ENCODE measurements around the gene SYT7. TPM values are rescaled to one million over a fixed set of nuclear protein-coding genes. Genes with fewer than 3 reads are reported as not detected.
A peak's percentile ranks its signal among the peaks of the same experiment; 100 is the strongest.

Gene SYT7
- total and polyA plus RNA-seq, 2 of the 8 experiments (the other 6 are each of a cell fraction or from before 2014, with no cell fraction given), result 9.6 to 10.5 TPM

- FAIRE-seq, result no peak
- H3K27me3 ChIP-seq (replicated peaks in 1 of 4; ENCODE audit: control insufficient read depth in 3 of 4, extremely low read depth in 1 of 4, insufficient read depth in 3 of 4, low read length in 3 of 4), result peaks cover 13 to 43% (median 40%) of the 10 kb centered on the region in 4 experiments
- WGBS, 2 experiments (ENCODE audit: extremely low coverage in 1 of 2, insufficient coverage in 1 of 2, insufficient read length in 1 of 2, insufficient replicate concordance in 2 of 2, low coverage in 1 of 2, low lambda C conversion rate in 2 of 2, missing lambda C conversion rate in 1 of 2), result 7% methylated on average over 77 of the region's 117 CpGs; no CpG with 5 or more reads in 1 of the 2 experiments
- TF ChIP-seq BRCA1 (IDR thresholded peaks at IDR 0.05; ENCODE audit: low read depth, low read length) (no peak), SP4 (IDR thresholded peaks at IDR 0.05; ENCODE audit: low read length) (no peak), TAF7 (optimal IDR thresholded peaks at IDR 0.05; ENCODE audit: borderline replicate concordance, low read depth, low read length) (no peak), CTBP2 (IDR thresholded peaks at IDR 0.05; ENCODE audit: borderline replicate concordance, insufficient read depth, insufficient read length, low read length) (peak; percentile 84), FOSL1 (IDR thresholded peaks at IDR 0.05; ENCODE audit: insufficient read depth, low read depth, low read length) (no peak), POU5F1 (IDR thresholded peaks at IDR 0.05; ENCODE audit: low read depth, low read length) (no peak), MAX (IDR thresholded peaks at IDR 0.05) (peak; percentile 99), CHD2 (IDR thresholded peaks at IDR 0.05; ENCODE audit: low read length) (no peak), USF2 (IDR thresholded peaks at IDR 0.05; ENCODE audit: low read length) (no peak)
These were observed 71.5 kb downstream of the SYT7 start for GRCh38 chr11:61509043-61510029.

More at GRCh38 chr11:61509043-61510029, 71.5 kb downstream of the SYT7 start:
- H3K27ac ChIP-seq (ENCODE audit: low read depth, low read length), result no peak overlapping the region
- H2AK5ac ChIP-seq (ENCODE audit: low read depth, low read length), result no peak overlapping the region
- peak overlapping the region; percentile 72; the same call in 1 of the 2 replicates for H2BK15ac ChIP-seq (ENCODE audit: low read length)
- H3K36me3 ChIP-seq (ENCODE audit: control insufficient read depth in 2 of 4, insufficient read depth in 4 of 4, low read length in 3 of 4), result no peaks in the 10 kb centered on the region
- no peak overlapping the region; a peak in 1 of 7 replicates for H3K9ac ChIP-seq (replicated peaks in 1 of 4; ENCODE audit: extremely low read depth in 1 of 4, low read depth in 3 of 4, low read length in 3 of 4)
- H2BK12ac ChIP-seq (ENCODE audit: low read depth, low read length), result 0 out of 2 replicates have a peak overlapping the region, but pooled peaks have one; percentile 17
- peak overlapping the region; percentile 84; the same call in 1 of the 2 replicates for H3K18ac ChIP-seq (ENCODE audit: extremely low read depth, low read length)
- no peak overlapping the region for H4K5ac ChIP-seq (ENCODE audit: insufficient read length, low read depth, low read length)
- no peak overlapping the region for H2BK120ac ChIP-seq (replicated peaks; ENCODE audit: low read depth, low read length)
- H3K56ac ChIP-seq (replicated peaks; ENCODE audit: insufficient read length, low read depth, low read length), result no peak overlapping the region
- H3K4ac ChIP-seq (replicated peaks; ENCODE audit: insufficient read length, low read depth, low read length), result no peak overlapping the region
- H3K79me2 ChIP-seq (ENCODE audit: control insufficient read depth in 1 of 2, insufficient read depth in 2 of 2, low read length in 2 of 2), result no peaks in the 10 kb centered on the region
- CTCF ChIA-PET (ENCODE audit: partially characterized antibody), result interaction anchor here (0.6 to 40.4 kb wide), 16 partner anchors 8 to 235 kb away, joined by 3 to 2106 read pairs (median 4); a partner anchor contains a TSS
- no peak overlapping the region; the same call in 1 of the 2 replicates for H2AFZ ChIP-seq (ENCODE audit: low read length)
- H3K23me2 ChIP-seq (ENCODE audit: low read depth, low read length), result peaks cover 10% of the 10 kb centered on the region; the same call in 1 of the 2 replicates
- no peak overlapping the region for H3K14ac ChIP-seq (ENCODE audit: insufficient read length)
- H3K4me2 ChIP-seq (ENCODE audit: insufficient read depth in 1 of 2, low read depth in 2 of 2, low read length in 2 of 2), result peak overlapping the region; percentile 83 to 97
- H4K91ac ChIP-seq (replicated peaks; ENCODE audit: insufficient read length, low read length), result no peak overlapping the region
- H4K20me1 ChIP-seq (replicated peaks in 1 of 2; ENCODE audit: control insufficient read depth in 1 of 2, insufficient read depth in 2 of 2, low read length in 2 of 2), result peaks cover 0 to 1% of the 10 kb centered on the region in 2 experiments
- H3K23ac ChIP-seq (ENCODE audit: insufficient read length), result no peak overlapping the region
- H2BK20ac ChIP-seq (ENCODE audit: low read length), result no peak overlapping the region
- peak overlapping the region; percentile 51 for H4K8ac ChIP-seq (ENCODE audit: extremely low read depth, insufficient read depth, low read length)
- peak; percentile 81 to 84 for DNase-seq (ENCODE audit: low read depth in 1 of 2, low spot score in 2 of 2)
- peak overlapping the region in 3 of 4 experiments; percentile 33 to 54 (median 34); a peak in 6 of 8 replicates for H3K4me3 ChIP-seq (ENCODE audit: extremely low read depth in 1 of 4, insufficient read depth in 2 of 4, low read depth in 3 of 4, low read length in 4 of 4)
- no peaks in the 10 kb centered on the region for H3K9me3 ChIP-seq (ENCODE audit: insufficient read depth in 2 of 2, low read depth in 1 of 2, low read length in 1 of 2)
- peaks cover 4 to 43% (median 34%) of the 10 kb centered on the region in 4 experiments for H3K4me1 ChIP-seq (replicated peaks in 1 of 4; ENCODE audit: control insufficient read depth in 3 of 4, insufficient read depth in 4 of 4, low read length in 3 of 4)
- POLR2A ChIA-PET (ENCODE audit: partially characterized antibody), result interaction anchor here (0.7 to 5.1 kb wide), 9 partner anchors 9 to 175 kb away, joined by 3 to 24 read pairs (median 5); partner anchors contain the start of genes CPSF7 and SDHAF2
- H2BK5ac ChIP-seq (ENCODE audit: low read depth, low read length), result no peak overlapping the region; the same call in 1 of the 2 replicates
- H3K79me1 ChIP-seq (ENCODE audit: low read depth, low read length), result no peaks in the 10 kb centered on the region; the same call in 1 of the 2 replicates

Data from H1 (cell line).